ENCODE measurements around the gene PRKAG2. TPM values are rescaled to one million over a fixed set of nuclear protein-coding genes. Genes with fewer than 3 reads are reported as not detected.
A peak's percentile ranks its signal among the peaks of the same experiment; 100 is the strongest.

Gene PRKAG2
- total and polyA plus RNA-seq, 2 donors, result 37.9 to 71.6 TPM

DNA sequence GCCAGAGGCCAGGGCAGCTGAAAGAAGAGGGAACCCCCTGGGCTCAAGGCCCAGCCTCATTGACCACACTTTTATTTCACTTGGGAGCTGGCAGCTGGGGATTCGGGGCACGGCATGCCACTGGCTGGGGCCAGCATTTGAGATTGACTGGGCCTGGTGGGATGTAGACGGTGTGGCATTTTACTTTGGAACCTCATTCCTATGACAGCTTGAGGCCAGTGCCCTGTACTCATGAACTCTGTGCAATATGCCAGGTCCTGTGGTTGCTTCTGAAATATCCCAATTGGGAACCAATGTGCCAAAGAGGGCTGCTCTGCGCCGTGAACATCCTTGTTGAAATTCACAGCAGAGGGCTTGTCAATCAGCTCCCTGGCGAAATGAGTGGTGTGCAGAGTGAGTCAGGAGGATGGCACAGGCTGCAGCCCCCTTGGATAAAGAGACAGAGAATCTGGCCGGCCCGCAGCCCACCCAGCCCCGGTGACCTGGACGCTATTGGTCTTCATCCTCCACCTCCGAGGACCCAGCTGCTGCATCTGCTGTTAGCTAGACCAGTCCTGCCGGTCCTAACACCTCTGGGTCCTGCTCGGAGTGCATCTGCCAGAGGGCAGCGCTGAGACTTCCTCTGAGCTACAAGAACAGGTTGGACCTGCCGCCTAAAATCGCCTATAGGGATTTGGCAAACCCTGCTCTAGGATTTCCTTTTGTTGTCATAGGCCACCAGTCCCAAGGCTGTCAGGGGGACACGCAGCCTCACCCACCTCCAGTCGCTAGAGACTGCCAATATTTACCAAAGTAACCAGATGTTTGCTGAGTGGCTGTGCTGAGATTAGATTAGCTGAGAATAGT lies 58.0 kb downstream of the PRKAG2 start:
- peak; percentile 15 for DNase-seq (ENCODE audit: extremely low spot score)
- H3K4me1 ChIP-seq (ENCODE audit: insufficient read depth), result no peaks in the 10 kb centered on the region
- H3K4me3 ChIP-seq (ENCODE audit: low read depth, low read length), result no peak overlapping the region
- H3K36me3 ChIP-seq (ENCODE audit: insufficient read depth), result no peaks in the 10 kb centered on the region
- whole genome bisulfite sequencing, result 79% methylated on average over 18 of the region's 18 CpGs
- H3K27ac ChIP-seq (ENCODE audit: low read depth), result no peak overlapping the region

DNA sequence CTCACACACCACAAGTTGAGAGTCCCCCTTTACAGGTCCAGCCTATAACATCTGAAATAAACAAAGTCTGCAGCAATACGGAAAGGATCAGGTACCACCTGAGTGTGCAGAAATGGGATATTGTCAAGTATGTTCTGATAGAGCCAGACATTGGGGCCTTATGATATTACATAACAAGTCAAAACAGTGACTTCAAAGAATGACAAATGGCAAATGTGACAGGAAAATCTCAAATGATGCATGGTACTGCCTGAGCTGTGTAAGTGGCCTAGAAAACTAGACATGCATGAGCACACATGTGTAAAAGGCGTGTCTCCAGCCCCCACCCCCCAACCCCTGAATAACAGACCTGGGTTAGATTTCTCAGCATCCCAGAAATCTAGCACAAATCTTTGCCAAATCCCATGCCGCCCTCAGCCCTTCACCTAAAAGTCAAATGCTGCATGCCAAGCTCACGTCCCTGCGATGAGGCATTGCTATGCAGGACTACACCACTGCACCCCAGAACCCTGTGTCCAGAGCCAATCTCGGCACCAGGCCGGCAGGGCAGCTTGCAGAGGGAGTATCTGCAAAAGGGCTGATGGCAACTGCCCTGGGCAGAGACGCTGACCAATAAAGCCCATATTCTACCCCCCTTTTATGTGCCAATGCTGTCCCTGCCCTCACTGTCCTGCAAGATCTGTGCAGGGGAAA lies 58.8 kb downstream of the PRKAG2 start:
- no peaks in the 10 kb centered on the region for H3K4me1 ChIP-seq (ENCODE audit: insufficient read depth)
- DNase-seq (ENCODE audit: extremely low spot score), result no peak
- H3K36me3 ChIP-seq (ENCODE audit: insufficient read depth), result no peaks in the 10 kb centered on the region
- no peak overlapping the region for H3K4me3 ChIP-seq (ENCODE audit: low read depth, low read length)
- H3K27ac ChIP-seq (ENCODE audit: low read depth), result no peak overlapping the region
- WGBS, result 96% methylated on average over 8 of the region's 8 CpGs

DNA sequence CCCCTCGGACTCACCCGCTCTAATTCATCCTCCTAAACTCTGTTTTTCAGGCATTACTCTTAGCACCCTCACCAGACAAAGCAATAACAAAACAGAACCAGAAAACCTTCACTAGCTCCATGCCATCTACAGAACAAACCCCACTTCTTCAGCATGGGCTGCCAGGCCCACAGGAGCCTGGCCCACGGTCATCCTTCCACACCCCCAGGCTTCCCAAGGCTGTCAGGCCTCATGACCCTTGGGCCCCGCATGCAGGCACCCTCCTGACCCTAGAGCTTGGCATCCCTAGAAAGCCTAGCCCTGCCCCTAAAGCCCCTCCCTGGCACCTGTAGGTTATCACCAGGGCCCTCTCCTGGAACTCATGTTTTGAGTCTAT lies 59.6 kb downstream of the PRKAG2 start:
- Histone ChIP-seq H3K27ac (ENCODE audit: low read depth) (no peak overlapping the region), H3K36me3 (ENCODE audit: insufficient read depth) (no peaks in the 10 kb centered on the region), H3K4me3 (ENCODE audit: low read depth, low read length) (no peak overlapping the region), H3K4me1 (ENCODE audit: insufficient read depth) (no peaks in the 10 kb centered on the region)
- WGBS, result 95% methylated on average over 4 of the region's 4 CpGs
- DNase-seq (ENCODE audit: extremely low spot score), result no peak

- 94% methylated on average over 20 of the region's 20 CpGs for WGBS
- H3K4me1 ChIP-seq (ENCODE audit: insufficient read depth), result no peaks in the 10 kb centered on the region
- H3K27ac ChIP-seq (ENCODE audit: low read depth), result no peak overlapping the region
- no peak for DNase-seq (ENCODE audit: extremely low spot score)
- H3K36me3 ChIP-seq (ENCODE audit: insufficient read depth), result no peaks in the 10 kb centered on the region
- H3K4me3 ChIP-seq (ENCODE audit: low read depth, low read length), result no peak overlapping the region
These were observed 60.2 kb downstream of the PRKAG2 start for GRCh38 chr7:151816562-151817314.

DNA sequence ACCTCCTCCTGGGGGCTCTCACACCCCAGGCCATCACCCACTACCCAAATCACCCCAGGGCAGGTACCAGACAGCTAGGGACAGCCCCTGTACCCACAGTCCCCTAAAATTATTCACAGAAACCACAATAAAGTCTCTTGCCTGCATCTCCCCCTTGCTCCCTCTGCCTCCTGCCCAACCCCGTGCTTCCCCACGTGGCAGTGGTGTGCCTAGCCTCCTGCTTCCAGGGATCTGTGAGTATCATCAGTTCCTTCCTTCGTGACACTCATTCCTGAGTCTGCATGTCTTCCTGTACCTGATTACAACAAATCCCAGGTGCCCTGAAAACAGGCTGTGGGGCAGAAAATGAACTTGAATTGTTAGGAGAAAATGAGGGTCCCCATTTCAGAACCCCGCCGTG lies 61.5 kb downstream of the PRKAG2 start:
- Histone ChIP-seq H3K4me1 (ENCODE audit: insufficient read depth) (no peaks in the 10 kb centered on the region), H3K36me3 (ENCODE audit: insufficient read depth) (no peaks in the 10 kb centered on the region)
- WGBS, result 85% methylated on average over 5 of the region's 5 CpGs

GRCh38 chr7:151814400-151815009 lies 62.4 kb downstream of the PRKAG2 start:
- no peaks in the 10 kb centered on the region for H3K4me1 ChIP-seq (ENCODE audit: insufficient read depth)
- 74% methylated on average over 18 of the region's 18 CpGs for WGBS
- no peaks in the 10 kb centered on the region for H3K36me3 ChIP-seq (ENCODE audit: insufficient read depth)
- DNase-seq (ENCODE audit: extremely low spot score), result no peak
- H3K4me3 ChIP-seq (ENCODE audit: low read depth, low read length), result no peak overlapping the region
- H3K27ac ChIP-seq (ENCODE audit: low read depth), result no peak overlapping the region

More for the DNA sequence above, 61.5 kb downstream of the PRKAG2 start:
- DNase-seq (ENCODE audit: extremely low spot score), result no peak
- Histone ChIP-seq H3K27ac (ENCODE audit: low read depth) (no peak overlapping the region), H3K4me3 (ENCODE audit: low read depth, low read length) (no peak overlapping the region)

DNA sequence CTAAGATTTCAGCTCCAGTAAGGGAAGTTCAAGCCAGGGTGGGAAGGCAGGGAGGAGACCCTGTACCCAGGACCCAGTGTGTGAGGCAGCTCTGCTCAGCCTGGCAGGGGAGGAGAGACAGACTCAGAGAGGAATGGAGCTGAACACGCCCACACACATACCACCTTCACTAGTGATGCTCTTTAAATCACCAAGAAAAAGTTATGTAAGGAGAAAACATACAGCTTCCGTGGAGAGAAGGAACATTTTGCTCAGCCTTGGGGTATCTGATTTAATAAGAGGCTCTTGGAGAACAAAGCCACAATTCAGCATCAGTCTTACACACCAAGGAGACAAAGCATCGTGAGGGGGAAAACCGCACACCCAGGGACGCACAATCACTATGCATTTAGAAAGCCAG lies 62.9 kb downstream of the PRKAG2 start:
- no peak for DNase-seq (ENCODE audit: extremely low spot score)
- WGBS, result 79% methylated on average over 5 of the region's 5 CpGs

GRCh38 chr7:151813445-151813844 lies 63.5 kb downstream of the PRKAG2 start:
- no peaks in the 10 kb centered on the region for H3K36me3 ChIP-seq (ENCODE audit: insufficient read depth)
- DNase-seq (ENCODE audit: extremely low spot score), result no peak
- H3K4me3 ChIP-seq (ENCODE audit: low read depth, low read length), result no peak overlapping the region
- 75% methylated on average over 10 of the region's 10 CpGs for WGBS
- no peak overlapping the region for H3K27ac ChIP-seq (ENCODE audit: low read depth)
- H3K4me1 ChIP-seq (ENCODE audit: insufficient read depth), result no peaks in the 10 kb centered on the region

More for the DNA sequence above, 62.9 kb downstream of the PRKAG2 start:
- Histone ChIP-seq H3K27ac (ENCODE audit: low read depth) (no peak overlapping the region), H3K36me3 (ENCODE audit: insufficient read depth) (no peaks in the 10 kb centered on the region), H3K4me3 (ENCODE audit: low read depth, low read length) (no peak overlapping the region), H3K4me1 (ENCODE audit: insufficient read depth) (no peaks in the 10 kb centered on the region)

- no peak for DNase-seq (ENCODE audit: extremely low spot score)
- no peak overlapping the region for H3K4me3 ChIP-seq (ENCODE audit: low read depth, low read length)
- H3K36me3 ChIP-seq (ENCODE audit: insufficient read depth), result no peaks in the 10 kb centered on the region
- no peaks in the 10 kb centered on the region for H3K4me1 ChIP-seq (ENCODE audit: insufficient read depth)
- 80% methylated on average over 9 of the region's 9 CpGs for whole genome bisulfite sequencing
- H3K27ac ChIP-seq (ENCODE audit: low read depth), result no peak overlapping the region
These were observed 63.9 kb downstream of the PRKAG2 start for GRCh38 chr7:151812967-151813366.

DNA sequence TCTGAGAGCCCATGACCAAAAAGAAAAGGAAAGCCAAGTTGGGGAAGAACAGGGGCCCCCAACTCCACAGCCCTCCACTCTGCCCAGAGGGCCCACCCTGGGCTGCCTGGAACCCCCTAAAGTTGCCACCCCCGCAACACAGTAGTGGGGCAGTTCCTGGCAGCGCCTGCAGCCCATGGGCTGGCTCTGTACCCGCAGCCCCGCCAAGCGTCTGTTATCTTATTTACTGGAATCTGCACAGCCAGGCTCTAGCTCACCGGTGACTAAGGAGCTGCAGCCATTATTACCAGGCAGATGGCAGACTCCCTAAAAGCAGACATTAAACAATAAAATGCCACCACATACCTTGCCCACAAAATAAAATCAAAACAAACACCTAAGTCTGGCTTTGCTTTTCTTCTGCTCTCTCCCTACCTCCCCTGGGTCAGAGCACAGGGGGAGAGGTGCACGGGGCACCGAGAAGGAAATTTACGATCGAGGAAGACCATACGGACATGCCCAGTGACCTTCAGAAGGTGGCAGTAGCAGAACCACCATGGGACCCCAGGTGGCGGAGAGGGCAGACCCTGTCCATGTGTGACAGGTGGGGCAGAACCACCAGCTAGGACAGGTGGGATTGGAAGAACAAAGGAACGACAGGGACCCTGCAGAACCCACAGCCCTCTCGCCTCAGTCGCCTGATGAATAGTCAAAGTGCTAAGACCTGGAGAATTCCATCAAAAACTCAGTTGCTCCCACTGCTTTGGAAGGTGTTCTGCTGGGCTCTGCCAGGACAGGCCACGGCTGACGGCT lies 66.3 kb downstream of the PRKAG2 start:
- no peaks in the 10 kb centered on the region for H3K4me1 ChIP-seq (ENCODE audit: insufficient read depth)
- WGBS, result 74% methylated on average over 17 of the region's 17 CpGs
- H3K27ac ChIP-seq (ENCODE audit: low read depth), result no peak overlapping the region
- DNase-seq (ENCODE audit: extremely low spot score), result no peak
- no peaks in the 10 kb centered on the region for H3K36me3 ChIP-seq (ENCODE audit: insufficient read depth)
- no peak overlapping the region for H3K4me3 ChIP-seq (ENCODE audit: low read depth, low read length)

DNA sequence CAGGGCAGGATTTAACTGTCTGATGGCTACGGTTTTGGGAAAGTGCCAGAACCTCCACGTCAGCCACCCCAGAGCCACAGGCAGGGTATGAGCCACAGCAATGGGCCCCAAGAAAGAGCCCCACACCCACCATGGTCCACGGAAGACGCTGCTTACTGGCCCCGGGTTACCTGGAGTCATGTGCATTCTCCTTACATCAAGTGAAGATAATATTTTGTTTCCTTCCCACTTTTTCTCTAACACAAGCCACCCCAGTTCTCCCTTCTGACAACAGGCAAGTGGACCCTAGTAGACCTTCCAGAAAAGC lies 67.1 kb downstream of the PRKAG2 start:
- no peaks in the 10 kb centered on the region for H3K4me1 ChIP-seq (ENCODE audit: insufficient read depth)
- 84% methylated on average over 5 of the region's 5 CpGs for WGBS
- DNase-seq (ENCODE audit: extremely low spot score), result no peak
- H3K36me3 ChIP-seq (ENCODE audit: insufficient read depth), result no peaks in the 10 kb centered on the region
- no peak overlapping the region for H3K27ac ChIP-seq (ENCODE audit: low read depth)
- H3K4me3 ChIP-seq (ENCODE audit: low read depth, low read length), result no peak overlapping the region

DNA sequence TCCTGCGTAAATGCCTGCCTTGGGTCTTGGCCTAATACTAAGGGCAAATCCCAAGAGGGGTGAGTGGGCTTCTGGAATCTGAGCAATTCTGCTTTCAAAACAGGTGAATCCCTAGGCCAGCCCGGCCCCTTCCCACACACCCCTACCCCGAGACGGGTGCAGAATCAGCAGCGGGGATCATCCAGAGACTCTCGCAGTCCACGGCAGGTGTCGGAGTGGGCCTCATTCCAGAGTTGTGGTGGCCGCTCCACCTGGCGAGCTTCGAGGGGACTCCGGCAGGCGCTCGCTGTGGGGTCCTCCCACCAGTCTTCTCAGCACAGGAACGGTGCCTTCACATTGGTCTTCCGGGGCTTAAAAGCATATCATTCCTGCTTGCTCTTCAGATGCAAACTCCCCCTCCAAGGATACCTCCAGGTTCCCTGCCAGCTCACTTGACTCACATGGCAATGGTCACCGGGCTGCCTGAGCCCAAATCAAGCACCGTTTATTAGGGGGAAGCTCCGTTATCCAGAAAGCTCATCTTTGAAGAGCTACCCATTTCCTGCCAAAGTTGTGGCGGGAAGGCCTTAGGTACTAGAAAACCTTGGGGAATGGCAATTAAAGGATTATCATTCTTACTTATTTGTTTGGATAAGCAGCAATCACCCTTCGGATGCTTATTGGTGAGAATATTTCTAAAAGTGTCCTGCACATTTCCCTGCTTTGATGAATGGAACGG lies 67.6 kb downstream of the PRKAG2 start:
- Histone ChIP-seq H3K4me1 (ENCODE audit: insufficient read depth) (no peaks in the 10 kb centered on the region), H3K36me3 (ENCODE audit: insufficient read depth) (no peaks in the 10 kb centered on the region), H3K27ac (ENCODE audit: low read depth) (no peak overlapping the region), H3K4me3 (ENCODE audit: low read depth, low read length) (no peak overlapping the region)
- 87% methylated on average over 22 of the region's 22 CpGs for WGBS
- DNase-seq (ENCODE audit: extremely low spot score), result no peak
